ENCODE results near the gene NLRC5.
"Not testable (repeated sequence)": the region's sequence is repeated elsewhere in the genome, so short reads cannot be mapped to it uniquely, and the experiment has no call there.

The NLRC5 gene

DNA sequence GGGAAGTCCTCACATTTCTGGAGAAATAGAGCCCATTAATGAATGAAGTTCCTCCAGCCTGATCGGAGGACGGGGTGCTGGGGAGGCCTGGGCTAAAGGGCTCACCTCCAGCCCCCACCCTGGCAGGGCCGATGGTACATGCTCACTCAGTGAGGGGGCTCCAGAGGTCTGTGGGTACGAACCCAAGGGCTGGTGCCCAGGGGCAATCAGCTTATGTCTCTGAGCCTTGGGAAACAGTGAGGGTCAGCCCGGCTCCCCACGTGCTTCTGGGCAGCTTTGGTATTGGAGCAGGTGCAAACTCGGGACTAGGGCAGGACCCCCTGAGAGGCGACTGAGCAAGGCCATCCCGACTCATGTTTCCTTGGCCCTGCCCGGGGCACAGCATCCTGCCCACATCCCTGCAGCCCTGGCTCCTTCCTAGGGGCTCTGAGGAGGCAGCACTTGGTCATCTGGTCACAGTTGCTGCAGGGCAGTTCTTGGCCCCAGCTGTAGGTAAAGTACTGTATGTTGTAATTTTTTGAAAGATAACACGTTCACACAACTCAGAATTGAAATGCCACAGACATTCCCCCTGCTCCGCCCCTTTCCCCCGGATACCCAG, 28.6 kb upstream of the NLRC5 start:
- no peak for DNase-seq (ENCODE audit: low spot score)

DNA sequence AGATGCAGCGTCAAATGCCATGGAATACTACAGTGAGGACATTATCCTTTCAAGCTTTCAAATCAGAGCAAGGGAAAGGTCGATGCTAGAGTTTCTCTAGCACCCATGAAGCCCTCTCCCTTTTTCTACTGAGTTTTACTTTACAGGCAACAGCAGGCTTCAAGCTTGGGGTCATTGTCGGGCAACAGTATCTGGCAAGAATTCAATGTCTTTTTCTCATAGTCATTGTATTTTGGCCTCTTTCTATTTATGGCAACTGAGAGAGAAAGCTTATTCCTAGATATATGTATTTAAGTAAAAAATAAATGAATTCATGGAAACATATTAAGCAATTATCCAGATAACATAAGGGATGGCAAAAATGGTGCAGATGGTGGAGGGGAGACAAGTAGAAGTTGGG, 28.0 kb upstream of the NLRC5 start:
- DNase-seq (ENCODE audit: low spot score): no peak

DNA sequence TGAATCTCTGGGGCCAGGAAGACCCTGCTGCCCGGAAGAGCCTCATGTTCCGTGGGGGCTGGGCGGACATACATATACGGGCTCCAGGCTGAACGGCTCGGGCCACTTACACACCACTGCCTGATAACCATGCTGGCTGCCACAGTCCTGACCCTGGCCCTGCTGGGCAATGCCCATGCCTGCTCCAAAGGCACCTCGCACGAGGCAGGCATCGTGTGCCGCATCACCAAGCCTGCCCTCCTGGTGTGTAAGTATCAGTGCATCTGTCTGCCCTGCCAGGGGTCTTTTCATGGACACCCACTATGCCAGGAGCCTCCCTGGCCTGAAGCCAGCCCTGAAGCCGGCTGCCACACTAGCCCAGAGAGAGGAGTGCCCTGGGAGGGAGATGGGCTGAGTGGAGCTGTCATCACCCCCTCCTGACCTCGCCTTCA, 27.5 kb upstream of the NLRC5 start, which contains the start of gene CETP:
CETP (plus strand) TSS at position 100 of the 431 bp plus-strand sequence; CDS start at position 130, 30 bp downstream.
- no peak for DNase-seq (ENCODE audit: low spot score)

DNA sequence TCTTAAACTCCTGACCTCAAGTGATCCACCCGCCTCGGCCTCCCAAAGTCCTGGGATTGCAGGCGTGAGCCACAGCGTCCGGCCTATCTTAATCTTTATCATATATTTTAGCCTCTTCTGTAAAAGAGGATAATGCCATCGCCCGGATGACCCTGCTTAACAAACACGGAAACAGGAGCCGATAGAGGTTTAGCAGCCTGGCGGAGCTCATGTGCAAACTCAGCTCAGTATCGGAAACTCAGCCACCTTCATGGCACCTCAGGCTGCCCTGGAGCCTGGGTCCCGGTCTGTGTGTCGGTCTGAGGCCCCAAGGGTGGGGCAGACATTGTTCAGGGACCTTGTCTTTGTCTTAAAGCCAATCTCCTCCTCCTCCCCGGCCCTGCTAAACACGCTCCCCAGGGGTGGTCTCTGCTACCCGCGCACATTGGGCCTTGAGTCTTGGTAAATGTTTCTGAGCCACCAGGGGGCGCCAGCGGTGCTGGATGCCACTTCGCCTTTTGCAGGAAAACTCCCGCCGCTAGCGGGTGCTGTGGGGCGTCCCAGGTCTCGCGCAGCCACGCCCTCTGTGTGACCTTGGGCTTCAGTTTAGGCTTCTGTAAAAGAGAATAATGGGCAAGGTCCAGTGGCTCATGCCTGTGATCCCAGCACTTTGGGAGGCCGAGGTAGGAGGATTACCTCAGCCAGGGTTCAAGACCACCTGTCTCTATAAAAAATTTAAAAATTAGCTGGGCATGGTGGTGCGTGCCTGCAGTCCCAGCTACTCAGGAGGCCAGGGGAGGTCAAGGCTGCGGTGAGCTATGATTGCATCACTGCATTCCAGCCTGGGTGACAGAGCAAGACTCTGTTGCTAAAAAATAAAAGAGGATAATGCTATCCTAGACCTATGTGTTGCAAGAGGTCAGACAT, 24.9 kb upstream of the NLRC5 start:
- DNase-seq (ENCODE audit: low spot score): peak; percentile 42

DNA sequence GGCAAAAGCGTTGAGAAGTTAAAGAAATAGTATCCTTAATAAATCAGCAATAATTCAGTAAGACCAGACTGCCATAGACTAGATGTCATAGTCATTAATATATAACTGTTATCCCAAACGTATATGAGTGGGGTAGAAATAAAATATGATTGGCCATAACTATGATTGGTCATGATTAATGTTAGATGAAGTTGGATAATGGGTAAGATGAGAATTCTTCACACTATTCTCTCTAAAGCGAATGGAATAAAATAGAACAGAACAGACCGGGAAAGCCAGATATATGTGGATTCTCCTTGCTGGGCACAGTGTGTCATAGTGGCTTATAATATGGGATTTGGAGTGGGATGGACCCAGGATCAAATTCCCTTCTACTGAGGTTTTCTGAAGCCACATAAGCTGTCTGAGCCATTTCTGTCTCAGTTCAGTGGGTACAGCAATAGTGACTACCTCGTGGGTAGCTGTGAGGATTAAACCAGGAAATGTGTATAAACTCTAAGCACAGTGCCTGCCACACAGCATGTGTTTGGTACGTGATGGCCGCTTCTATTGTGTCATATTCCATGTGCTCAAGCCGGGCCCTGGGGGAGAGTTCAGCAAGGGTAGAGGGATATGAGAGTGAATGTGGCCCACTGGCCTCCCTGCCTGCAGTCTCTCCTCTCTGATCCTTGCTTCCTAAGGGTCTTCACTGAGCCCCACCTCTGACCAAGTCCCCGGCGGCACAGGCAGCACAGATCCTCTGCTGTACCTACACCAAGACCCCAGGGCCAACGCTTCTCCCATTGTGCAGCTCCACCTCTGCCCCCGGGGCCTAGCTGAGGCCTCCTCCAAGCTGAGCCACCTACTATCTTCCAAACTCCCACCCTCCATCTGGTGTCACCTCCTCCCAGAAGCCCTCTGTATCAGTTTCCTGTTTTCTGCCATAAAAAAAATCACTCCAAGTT, 23.9 kb upstream of the NLRC5 start:
- DNase-seq (ENCODE audit: low spot score): no peak

DNA sequence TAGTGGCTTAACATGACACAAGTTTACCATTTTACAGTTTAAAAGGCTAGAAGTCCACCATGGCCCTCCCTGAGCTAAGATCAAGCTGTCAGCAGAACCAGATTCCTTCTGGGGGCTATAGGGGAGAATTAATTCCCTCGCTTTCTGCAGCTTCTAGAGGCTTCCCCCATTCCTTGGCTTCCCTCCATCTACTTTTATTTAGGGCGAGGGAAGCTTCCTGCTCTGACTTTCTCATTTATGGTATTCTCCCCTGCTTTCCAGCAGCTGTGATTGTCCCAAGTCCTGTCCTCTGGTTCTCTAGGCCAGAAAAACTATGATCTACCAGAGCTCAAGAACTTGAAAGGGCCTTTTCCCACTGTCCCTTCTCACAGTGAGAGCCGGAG, 23.3 kb upstream of the NLRC5 start:
- no peak for DNase-seq (ENCODE audit: low spot score)

DNA sequence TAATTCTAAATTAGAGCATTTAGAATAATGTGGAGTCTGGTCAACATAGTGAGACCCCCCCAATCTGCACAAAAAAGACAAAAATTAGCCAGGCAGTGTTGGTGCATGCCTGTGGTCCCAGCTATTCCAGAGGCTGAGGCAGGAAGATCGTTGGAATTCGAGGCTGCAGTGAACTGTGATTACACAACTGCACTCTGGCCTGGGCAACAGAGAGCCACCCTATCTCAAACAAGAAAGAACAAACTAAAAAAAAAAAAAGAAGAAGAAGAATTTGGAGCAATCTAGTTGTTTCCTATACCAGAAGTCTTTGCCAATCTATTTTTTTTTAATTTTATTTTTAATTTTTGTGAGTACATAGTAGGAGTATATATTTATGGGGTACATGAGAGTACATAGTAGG, 21.6 kb upstream of the NLRC5 start:
- DNase-seq (ENCODE audit: low spot score): no peak

DNA sequence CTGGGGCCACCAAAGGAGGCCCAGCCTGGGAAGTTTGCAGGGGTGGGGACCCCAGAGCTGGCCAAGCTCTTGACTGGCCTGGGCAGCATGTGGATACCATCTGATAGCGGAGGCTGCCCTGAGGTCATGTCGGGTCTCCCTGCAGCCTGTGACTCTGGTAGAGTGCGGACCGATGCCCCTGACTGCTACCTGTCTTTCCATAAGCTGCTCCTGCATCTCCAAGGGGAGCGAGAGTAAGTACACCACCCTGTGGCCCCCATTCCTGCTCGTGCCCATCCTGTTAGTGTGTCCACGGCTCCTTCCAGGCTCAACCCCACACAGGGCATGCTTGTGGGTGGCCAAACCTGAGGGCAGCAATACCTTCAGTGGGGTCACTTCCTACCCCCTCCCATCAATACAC, 19.6 kb upstream of the NLRC5 start:
- no peak for DNase-seq (ENCODE audit: low spot score)

DNA sequence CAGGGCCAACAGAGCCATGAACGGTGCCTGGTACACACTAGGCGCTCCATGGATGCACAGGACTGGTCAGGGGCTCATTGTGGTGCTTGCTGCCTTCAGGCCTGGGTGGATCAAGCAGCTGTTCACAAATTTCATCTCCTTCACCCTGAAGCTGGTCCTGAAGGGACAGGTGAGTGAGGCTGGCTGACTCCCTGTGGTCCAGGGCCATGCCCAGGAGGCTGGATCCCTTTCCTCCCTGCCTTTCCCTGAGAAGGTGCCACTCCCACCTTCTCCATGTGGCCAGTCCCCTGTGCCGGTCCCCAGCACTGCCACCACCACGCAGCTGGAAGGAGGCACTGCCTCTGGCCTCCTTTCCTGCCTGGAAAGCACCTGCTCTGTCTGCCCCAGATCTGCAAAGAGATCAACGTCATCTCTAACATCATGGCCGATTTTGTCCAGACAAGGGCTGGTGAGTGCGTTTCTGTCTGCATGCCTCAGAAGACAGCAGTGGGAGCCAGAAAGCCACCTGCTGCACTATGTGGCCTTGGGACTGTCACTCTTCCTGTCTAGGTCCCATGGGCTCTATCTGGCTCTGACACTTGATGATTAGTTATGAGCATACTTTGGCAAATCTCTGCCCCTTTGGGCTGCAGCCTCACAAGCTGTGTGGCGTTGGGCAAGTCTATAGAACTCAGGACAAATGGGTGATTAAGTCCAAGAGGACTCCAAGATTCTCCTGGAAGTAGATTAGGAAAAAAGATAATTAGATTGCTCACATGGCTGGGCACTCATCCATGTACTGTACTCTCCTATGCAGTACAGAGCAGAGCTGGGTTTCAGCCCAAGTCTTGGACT, 18.2 kb upstream of the NLRC5 start:
- no peak for DNase-seq (ENCODE audit: low spot score)

DNA sequence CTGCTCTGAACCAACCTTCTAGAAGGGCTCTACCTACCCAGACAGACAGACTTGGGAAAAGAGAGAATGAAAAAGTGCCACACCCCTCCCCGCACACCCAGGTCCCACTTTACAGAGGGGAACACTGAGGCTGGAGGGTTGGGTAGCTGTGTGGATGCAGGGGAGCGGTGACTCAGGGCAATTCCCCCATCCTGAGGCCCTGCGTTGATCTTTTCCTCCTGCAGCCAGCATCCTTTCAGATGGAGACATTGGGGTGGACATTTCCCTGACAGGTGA, 17.7 kb upstream of the NLRC5 start:
- DNase-seq (ENCODE audit: low spot score): no peak

DNA sequence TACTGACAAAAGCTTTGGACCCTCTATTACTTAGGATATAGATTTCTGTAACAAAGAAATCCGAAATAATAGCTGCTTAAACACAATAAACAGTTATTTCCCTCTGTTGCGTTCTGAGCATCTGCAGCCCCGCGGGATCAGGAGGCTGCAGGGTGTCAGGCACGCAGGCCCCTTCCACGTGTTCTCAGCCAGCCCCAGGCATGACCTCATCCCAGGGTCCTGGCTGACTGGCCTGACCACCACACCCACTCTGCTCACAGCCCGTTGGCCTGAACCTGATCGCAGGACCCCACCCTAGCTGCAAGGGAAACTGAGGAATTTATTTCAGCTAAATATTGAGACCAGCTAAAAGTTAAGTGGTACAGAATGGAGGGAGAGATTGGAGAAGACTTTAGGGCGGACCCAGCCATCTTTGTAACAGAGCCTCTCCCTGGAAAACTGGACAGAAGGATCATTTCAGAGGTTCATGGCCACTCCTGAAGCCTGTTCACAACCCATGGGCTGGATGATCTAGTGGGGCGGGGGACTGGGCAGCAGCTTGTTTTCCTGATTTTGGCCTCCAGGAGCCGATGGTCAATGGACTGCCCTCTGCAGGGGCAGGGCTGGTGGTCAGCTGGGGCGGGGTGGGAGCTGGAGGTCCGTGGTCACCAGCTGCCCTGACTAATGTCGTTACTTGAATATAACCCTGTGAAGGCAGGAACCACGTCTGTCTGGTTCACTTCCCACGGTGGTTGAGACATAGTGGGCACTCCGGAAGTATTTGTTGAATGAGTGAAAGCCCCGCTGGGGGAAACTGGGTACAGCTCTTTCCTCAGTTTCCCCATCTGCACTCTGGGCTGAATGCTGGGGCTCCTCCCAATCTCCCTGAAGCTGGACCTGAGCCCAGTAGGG, 16.7 kb upstream of the NLRC5 start:
- DNase-seq (ENCODE audit: low spot score): no peak

DNA sequence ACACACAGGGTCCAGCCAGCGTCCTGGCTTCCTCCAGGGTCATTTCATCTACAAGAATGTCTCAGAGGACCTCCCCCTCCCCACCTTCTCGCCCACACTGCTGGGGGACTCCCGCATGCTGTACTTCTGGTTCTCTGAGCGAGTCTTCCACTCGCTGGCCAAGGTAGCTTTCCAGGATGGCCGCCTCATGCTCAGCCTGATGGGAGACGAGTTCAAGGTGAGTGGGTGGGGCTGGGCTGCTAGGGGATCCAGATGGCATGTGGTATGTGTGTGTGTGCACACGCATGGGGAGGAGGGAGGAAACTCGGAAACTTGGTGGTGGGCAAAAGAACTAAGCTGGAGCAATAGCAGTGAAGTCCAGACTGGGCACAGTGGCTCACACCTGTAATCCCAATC, 16.1 kb upstream of the NLRC5 start:
- no peak for DNase-seq (ENCODE audit: low spot score)

DNA sequence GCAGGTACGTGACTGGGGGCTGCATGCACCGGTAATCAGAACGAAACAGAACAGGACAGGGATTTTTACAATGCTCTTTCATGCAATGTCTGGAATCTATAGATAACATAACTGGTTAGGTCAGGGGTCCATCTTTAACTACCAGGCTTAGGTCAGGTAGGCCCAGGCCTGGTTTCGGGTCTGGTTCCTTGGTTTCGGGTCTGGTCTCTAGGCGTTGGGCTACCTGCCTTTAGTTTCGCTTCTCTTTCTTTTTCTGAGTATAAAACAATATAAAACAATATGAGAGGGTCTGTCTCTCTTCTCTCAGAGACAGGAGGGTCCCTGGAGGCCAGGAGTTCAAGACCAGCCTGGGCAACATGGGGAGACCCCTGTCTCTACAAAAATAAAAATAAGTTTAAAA, 15.5 kb upstream of the NLRC5 start:
- DNase-seq (ENCODE audit: low spot score): not testable (repeated sequence)

DNA sequence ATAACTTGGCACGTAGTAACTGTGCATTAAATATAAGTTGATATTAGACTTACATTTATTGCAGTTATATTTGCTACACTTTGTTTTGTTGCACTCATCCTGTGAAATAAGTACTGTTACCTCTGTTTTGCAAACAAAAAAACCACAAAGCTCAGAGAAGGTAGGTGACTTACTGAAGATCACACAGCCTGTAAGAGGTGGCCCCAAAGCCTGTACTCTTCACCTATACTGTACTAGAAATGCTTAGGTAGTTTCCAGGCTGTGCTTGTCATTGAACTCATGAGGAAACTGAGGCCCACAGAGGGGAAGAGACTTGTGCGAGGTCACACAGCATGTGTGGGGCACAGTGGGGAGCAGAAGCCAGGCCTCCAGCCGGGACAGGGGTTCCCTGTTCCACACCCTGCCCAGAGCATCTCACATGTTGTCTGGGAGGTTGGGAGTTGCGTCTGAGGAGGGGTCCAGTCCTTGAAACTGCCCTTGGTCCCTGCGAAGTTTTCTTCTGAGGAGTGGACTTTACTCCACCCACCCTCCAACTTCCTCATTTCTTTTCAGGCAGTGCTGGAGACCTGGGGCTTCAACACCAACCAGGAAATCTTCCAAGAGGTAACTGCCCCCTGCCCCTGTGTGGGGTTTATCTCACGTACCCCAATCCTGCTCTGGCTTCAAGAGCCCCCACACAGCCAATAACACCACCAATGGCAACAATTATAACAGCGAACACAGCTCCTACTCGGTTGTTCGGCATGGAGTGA, 14.6 kb upstream of the NLRC5 start:
- no peak for DNase-seq (ENCODE audit: low spot score)

DNA sequence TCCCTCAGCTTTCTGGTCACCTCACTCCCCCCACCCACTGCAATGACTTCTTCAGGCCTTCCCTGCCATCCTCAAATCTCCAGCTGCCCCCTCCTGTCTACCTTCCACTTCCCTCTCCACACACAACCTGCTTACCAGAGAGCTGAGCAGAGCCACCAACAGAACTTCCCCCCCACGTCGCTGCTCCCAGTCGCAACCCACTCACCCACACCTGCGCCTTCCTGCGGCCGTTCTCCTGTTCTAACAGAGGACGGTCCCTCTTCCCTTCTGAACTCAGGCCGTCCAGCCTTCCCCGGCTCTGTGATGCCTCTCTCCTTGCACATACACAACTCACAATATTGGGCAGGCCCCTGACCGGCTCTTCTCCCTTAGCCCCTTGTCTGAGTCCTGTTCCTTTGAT, 13.6 kb upstream of the NLRC5 start:
- no peak for DNase-seq (ENCODE audit: low spot score)

DNA sequence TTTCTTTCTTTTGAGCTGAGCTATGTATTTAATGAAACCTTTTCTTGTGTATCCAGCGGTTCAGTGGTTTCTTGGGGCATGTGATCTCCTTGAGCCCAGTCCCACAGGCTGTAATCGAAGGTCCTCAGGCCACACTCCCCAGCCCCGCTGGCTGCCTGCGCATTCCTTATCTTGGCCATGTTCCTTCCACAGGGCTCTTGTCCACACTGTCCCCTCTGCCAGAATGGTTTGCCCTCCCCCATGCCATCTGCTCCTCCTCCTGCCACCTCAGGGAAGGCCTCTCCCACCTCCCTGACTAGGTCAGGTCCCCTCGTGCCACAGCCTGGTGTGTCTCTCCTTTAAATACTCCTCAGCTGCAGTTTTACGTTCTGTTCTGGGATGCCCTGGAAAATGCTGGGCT, 12.1 kb upstream of the NLRC5 start:
- DNase-seq (ENCODE audit: low spot score): no peak

DNA sequence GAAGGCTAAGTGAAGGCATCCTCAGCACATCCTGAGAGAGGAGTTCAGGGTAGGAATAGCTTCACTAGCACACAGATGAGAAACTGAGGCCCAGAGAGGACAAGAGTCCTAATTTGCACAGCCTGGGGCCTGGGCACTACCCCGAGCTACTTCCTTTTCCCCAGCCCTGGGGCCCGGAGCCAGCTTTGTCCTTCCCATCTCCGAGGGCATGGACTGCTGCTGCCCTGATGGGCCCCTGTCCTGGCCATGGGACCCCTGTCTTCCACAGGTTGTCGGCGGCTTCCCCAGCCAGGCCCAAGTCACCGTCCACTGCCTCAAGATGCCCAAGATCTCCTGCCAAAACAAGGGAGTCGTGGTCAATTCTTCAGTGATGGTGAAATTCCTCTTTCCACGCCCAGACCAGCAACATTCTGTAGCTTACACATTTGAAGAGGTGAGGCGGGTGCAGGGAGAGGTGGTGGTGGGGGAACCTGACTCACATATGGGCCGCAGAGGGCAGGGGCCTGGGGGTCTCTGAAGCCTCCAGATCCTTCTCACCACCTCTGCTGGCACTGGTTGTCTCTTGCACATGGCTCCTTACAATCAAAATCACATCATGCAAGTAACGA, 11.4 kb upstream of the NLRC5 start:
- DNase-seq (ENCODE audit: low spot score): no peak

DNA sequence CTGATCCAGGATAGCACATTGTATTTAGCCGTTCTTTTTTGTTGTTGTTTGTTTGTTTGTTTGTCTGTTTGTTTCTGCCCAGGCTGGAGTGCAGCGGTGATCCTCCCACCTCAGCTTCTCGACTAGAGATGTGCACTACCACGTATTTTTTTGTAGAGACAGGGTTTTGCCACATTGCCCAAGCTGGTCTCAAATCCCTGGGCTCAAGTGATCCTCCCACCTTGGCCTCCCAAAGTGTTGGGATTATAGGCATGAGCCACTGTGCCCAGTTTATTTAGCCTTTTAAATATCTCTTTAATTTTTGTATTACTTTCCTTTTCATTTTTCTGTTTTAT, 9.2 kb upstream of the NLRC5 start:
- no peak for DNase-seq (ENCODE audit: low spot score)

DNA sequence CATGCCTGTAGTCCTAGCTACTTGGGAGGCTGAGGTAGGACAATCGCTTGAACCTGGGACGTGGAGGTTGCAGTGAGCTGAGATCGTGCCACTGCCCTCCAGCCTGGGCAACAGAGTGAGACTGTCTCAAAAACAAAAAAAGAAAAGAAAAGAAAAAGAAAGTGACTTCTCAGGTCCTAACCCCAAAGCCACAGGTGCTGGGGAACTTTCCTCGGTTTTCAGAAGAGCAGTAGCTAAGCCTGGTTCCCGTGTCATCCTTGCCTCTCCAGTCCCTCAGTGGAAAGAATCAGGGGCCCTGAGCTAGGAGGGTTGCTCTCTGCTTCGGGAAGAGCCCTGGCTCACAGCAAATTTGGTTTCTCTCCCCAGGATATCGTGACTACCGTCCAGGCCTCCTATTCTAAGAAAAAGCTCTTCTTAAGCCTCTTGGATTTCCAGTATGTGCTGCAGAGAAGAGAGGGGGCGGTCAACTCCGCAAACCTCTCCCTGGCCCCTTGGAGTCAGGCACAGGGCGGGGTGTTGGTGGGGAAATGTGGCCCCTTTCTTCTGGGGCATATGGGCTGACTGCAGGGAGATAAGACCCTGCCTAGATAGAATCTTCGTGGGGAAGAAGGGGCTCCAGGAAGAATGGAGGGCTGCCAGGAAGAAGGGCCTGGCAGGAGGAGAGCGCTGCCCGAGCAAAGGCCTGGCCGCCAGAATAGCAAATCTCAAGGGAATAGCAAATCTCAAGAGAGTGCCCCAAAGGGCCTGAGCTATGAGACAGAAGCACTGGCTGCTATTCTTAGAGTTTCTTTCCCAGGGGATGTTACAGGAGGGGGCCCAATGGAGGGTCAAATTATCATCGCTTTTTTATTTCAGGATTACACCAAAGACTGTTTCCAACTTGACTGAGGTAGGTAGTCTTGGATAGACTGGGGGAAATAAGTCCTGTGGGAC, 8.3 kb upstream of the NLRC5 start:
- no peak for DNase-seq (ENCODE audit: low spot score)
